Dendritic cell treated with granulocyte-macrophage colony-stimulating factor and Interleukin-4, amounts not matched to agents 40 ng/mL and 50 ng/mL, for 4 days (primary cell): Measurements from ENCODE around the gene TRPV5.
"Not testable (repeated sequence)": the region's sequence is repeated elsewhere in the genome, so short reads cannot be mapped to it uniquely, and the experiment has no call there.

Experiments used
- H3K27ac Mint-ChIP-seq: one replicate; pipeline ENCODE4 v1.8.0; 2022; ENCODE audit warnings: mild to moderate bottlenecking, mixed read lengths
- H3K27me3 Mint-ChIP-seq: one replicate; pipeline ENCODE4 v1.8.0; 2022; ENCODE audit warnings: mild to moderate bottlenecking, mixed read lengths
- H3K36me3 Mint-ChIP-seq: one replicate; pipeline ENCODE4 v1.8.0; 2022; ENCODE audit warnings: low read depth, mixed read lengths
- H3K4me1 Mint-ChIP-seq: one replicate; pipeline ENCODE4 v1.8.0; 2022; ENCODE audit warnings: low read depth, mixed read lengths
- H3K4me3 Mint-ChIP-seq: one replicate; pipeline ENCODE4 v1.8.0; 2022; ENCODE audit warnings: mild to moderate bottlenecking, moderate library complexity, mixed read lengths
- H3K9me3 Mint-ChIP-seq: one replicate; pipeline ENCODE4 v1.8.0; 2022; ENCODE audit warnings: mixed read lengths
- intact Hi-C: fragments of 100-400 bp; cut with micrococcal nuclease; formaldehyde crosslinking; loops from one replicate; pipeline ENCODE4 v1.15.0; 2022

The TRPV5 gene

GRCh38 chr7:142933624-142934023 is at the start of gene TRPV5:
Gene TRPV5, minus strand, starts transcription at chr7:142933746. Its CDS starts 287 bp downstream, at chr7:142933459.
- H3K27ac Mint-ChIP-seq = no peak within 1 kb of the TSS
- peaks cover 4% of the 10 kb centered on the region for H3K27me3 Mint-ChIP-seq
- H3K4me1 Mint-ChIP-seq = peaks cover 6% of the 10 kb centered on the region
- no peaks in the 10 kb centered on the region for H3K36me3 Mint-ChIP-seq
- no peak within 1 kb of the TSS for H3K4me3 Mint-ChIP-seq
- peaks cover 8% of the 10 kb centered on the region for H3K9me3 Mint-ChIP-seq
- intact Hi-C loops = no loop called here

GRCh38 chr7:142978402-142978801 is 44.9 kb upstream of the TRPV5 start:
- H3K4me1 Mint-ChIP-seq, H3K36me3 Mint-ChIP-seq, H3K27ac Mint-ChIP-seq, H3K4me3 Mint-ChIP-seq, intact Hi-C loops: not testable (repeated sequence)
- Mint-ChIP-seq H3K9me3 (peaks cover 20% of the 10 kb centered on the region), H3K27me3 (peaks cover 13% of the 10 kb centered on the region)

GRCh38 chr7:142974626-142975025 is 41.1 kb upstream of the TRPV5 start:
- Mint-ChIP-seq H3K4me3 (no peak overlapping the region), H3K27ac (no peak overlapping the region), H3K4me1 (no peaks in the 10 kb centered on the region), H3K36me3 (no peaks in the 10 kb centered on the region), H3K9me3 (peaks cover 8% of the 10 kb centered on the region), H3K27me3 (peaks cover 5% of the 10 kb centered on the region)
- intact Hi-C loops = no loop called here

- Mint-ChIP-seq H3K36me3 (no peaks in the 10 kb centered on the region), H3K27ac (no peak overlapping the region), H3K27me3 (peaks cover 4% of the 10 kb centered on the region), H3K4me1 (peaks cover 15% of the 10 kb centered on the region), H3K4me3 (no peak overlapping the region), H3K9me3 (no peaks in the 10 kb centered on the region)
- intact Hi-C loops = no loop called here
Observed at GRCh38 chr7:142969183-142969582, 35.6 kb upstream of the TRPV5 start.

- Mint-ChIP-seq H3K4me3 (no peak overlapping the region), H3K9me3 (no peaks in the 10 kb centered on the region), H3K4me1 (peaks cover 16% of the 10 kb centered on the region), H3K36me3 (no peaks in the 10 kb centered on the region), H3K27ac (no peak overlapping the region), H3K27me3 (peaks cover 5% of the 10 kb centered on the region)
- intact Hi-C loops = no loop called here
Observed at GRCh38 chr7:142968229-142968628, 34.7 kb upstream of the TRPV5 start.

- Mint-ChIP-seq H3K27me3 (peaks cover 11% of the 10 kb centered on the region), H3K4me3 (no peak overlapping the region), H3K4me1 (peaks cover 16% of the 10 kb centered on the region), H3K36me3 (no peaks in the 10 kb centered on the region), H3K9me3 (no peaks in the 10 kb centered on the region), H3K27ac (no peak overlapping the region)
- intact Hi-C loops = no loop called here
Observed at GRCh38 chr7:142964502-142965246, 31.1 kb upstream of the TRPV5 start.

- Mint-ChIP-seq H3K4me3 (no peak overlapping the region), H3K4me1 (peaks cover 13% of the 10 kb centered on the region), H3K36me3 (no peaks in the 10 kb centered on the region), H3K27me3 (peaks cover 17% of the 10 kb centered on the region), H3K9me3 (no peaks in the 10 kb centered on the region), H3K27ac (no peak overlapping the region)
- intact Hi-C loops = no loop called here
Observed at GRCh38 chr7:142963993-142964392, 30.4 kb upstream of the TRPV5 start.

GRCh38 chr7:142962991-142963390 is 29.4 kb upstream of the TRPV5 start:
- Mint-ChIP-seq H3K27me3 (peaks cover 21% of the 10 kb centered on the region), H3K27ac (no peak overlapping the region), H3K36me3 (no peaks in the 10 kb centered on the region), H3K9me3 (no peaks in the 10 kb centered on the region), H3K4me3 (no peak overlapping the region), H3K4me1 (peaks cover 5% of the 10 kb centered on the region)
- intact Hi-C loops = no loop called here

GRCh38 chr7:142961973-142962926 is 28.7 kb upstream of the TRPV5 start, which contains the start of gene KEL:
Gene KEL, minus strand, starts transcription at chr7:142962363. Its CDS starts 157 bp downstream, at chr7:142962206.
- intact Hi-C loops = loop anchor here (2.0 kb wide), 1 partner anchor 81 kb away; no protein-coding TSS in a partner anchor
- H3K4me3 Mint-ChIP-seq = no peak within 1 kb of the TSS
- H3K4me1 Mint-ChIP-seq = peaks cover 5% of the 10 kb centered on the region
- peaks cover 1% of the 10 kb centered on the region for H3K9me3 Mint-ChIP-seq
- H3K36me3 Mint-ChIP-seq = no peaks in the 10 kb centered on the region
- peaks cover 19% of the 10 kb centered on the region for H3K27me3 Mint-ChIP-seq
- no peak within 1 kb of the TSS for H3K27ac Mint-ChIP-seq

GRCh38 chr7:142961595-142961972 is 28.0 kb upstream of the TRPV5 start:
- H3K9me3 Mint-ChIP-seq = peaks cover 8% of the 10 kb centered on the region
- no peaks in the 10 kb centered on the region for H3K36me3 Mint-ChIP-seq
- H3K4me1 Mint-ChIP-seq = peaks cover 5% of the 10 kb centered on the region
- intact Hi-C loops = loop anchor here (2.0 kb wide), 1 partner anchor 81 kb away; no protein-coding TSS in a partner anchor
- H3K4me3 Mint-ChIP-seq = no peak overlapping the region
- H3K27me3 Mint-ChIP-seq = peaks cover 19% of the 10 kb centered on the region
- no peak overlapping the region for H3K27ac Mint-ChIP-seq

- no peak overlapping the region for H3K4me3 Mint-ChIP-seq
- H3K9me3 Mint-ChIP-seq = peaks cover 13% of the 10 kb centered on the region
- H3K27me3 Mint-ChIP-seq = peaks cover 19% of the 10 kb centered on the region
- H3K27ac Mint-ChIP-seq = no peak overlapping the region
- peaks cover 5% of the 10 kb centered on the region for H3K4me1 Mint-ChIP-seq
- peaks cover 2% of the 10 kb centered on the region for H3K36me3 Mint-ChIP-seq
- intact Hi-C loops = loop anchor here (2.0 kb wide), 1 partner anchor 80 kb away; no protein-coding TSS in a partner anchor
Observed at GRCh38 chr7:142960955-142961512, 27.5 kb upstream of the TRPV5 start.

- no peak overlapping the region for H3K27ac Mint-ChIP-seq
- intact Hi-C loops = no loop called here
- peaks cover 19% of the 10 kb centered on the region for H3K27me3 Mint-ChIP-seq
- H3K9me3 Mint-ChIP-seq = peaks cover 27% of the 10 kb centered on the region
- H3K4me3 Mint-ChIP-seq = no peak overlapping the region
- peaks cover 8% of the 10 kb centered on the region for H3K36me3 Mint-ChIP-seq
- peaks cover 1% of the 10 kb centered on the region for H3K4me1 Mint-ChIP-seq
Observed at GRCh38 chr7:142959202-142959601, 25.7 kb upstream of the TRPV5 start.

GRCh38 chr7:142957723-142958122 is 24.2 kb upstream of the TRPV5 start:
- H3K27ac Mint-ChIP-seq = no peak overlapping the region

More at GRCh38 chr7:142957723-142958122, 24.2 kb upstream of the TRPV5 start:
- Mint-ChIP-seq H3K36me3 (peaks cover 8% of the 10 kb centered on the region), H3K4me1 (no peaks in the 10 kb centered on the region), H3K9me3 (peaks cover 35% of the 10 kb centered on the region), H3K27me3 (peaks cover 29% of the 10 kb centered on the region), H3K4me3 (no peak overlapping the region)
- intact Hi-C loops = no loop called here
